Ammon's horn (tissue), 1 donor: Measurements from ENCODE around the gene SEMA6A.

Source experiments
- DNase-seq: peaks from one replicate; pipeline ENCODE4 v3.0.0-alpha.2; 2016; ENCODE audit warnings: low spot score

SEMA6A gene

GRCh38 chr5:116575326-116576052, 866 bp upstream of the SEMA6A start:
- peak; percentile 32 for DNase-seq

GRCh38 chr5:116573702-116574366, 789 bp downstream of the SEMA6A start:
- DNase-seq: peak; percentile 35

- DNase-seq: peak; percentile 24
These were observed 1.3 kb downstream of the SEMA6A start for GRCh38 chr5:116573279-116573701.

GRCh38 chr5:116572350-116573278, 2.0 kb downstream of the SEMA6A start:
- peak; percentile 64 for DNase-seq

GRCh38 chr5:116571568-116572349, 2.9 kb downstream of the SEMA6A start:
- no peak for DNase-seq

GRCh38 chr5:116569999-116570398, 4.6 kb downstream of the SEMA6A start:
- no peak for DNase-seq

DNA sequence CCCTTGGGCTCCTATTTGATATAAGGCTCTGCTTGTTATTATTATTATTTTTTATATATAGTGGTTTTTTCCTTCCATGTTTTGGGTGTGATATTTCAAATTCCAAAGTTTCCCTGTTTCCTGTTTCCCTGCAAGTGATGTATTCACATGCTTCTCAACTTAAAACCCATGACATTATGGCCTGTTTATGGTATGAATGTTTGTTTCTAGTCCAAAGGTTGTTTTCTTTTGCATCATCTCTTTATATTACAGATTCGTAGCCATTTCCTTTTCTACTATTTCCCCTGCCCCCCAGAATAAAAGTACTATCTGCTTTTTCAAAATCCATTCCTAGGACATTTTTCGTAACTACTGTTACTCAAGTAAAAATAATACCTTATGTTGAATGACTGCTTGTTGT, 7.5 kb downstream of the SEMA6A start:
- DNase-seq: no peak

DNA sequence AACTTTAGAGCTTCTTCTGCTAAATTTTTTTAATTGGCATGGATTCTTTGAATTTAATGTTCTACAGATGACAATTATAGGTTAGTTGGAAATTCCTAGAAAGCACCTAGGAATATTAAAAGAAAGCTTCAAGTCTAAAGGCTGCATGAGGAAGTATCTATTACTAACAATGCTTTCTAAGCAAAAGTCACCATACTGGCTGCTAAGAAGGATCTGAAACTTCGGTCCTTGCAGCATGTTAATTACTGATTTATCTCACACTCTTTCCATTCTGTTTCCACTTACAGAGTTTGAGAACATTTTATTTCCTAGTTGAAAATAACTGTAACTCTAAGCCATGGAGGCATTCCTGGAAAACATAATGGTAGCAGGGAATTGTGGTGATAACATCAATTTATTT, 8.4 kb downstream of the SEMA6A start:
- no peak for DNase-seq

- no peak for DNase-seq
These were observed 9.7 kb downstream of the SEMA6A start for GRCh38 chr5:116564756-116565490.

- no peak for DNase-seq
These were observed 10.3 kb downstream of the SEMA6A start for GRCh38 chr5:116564312-116564711.

DNA sequence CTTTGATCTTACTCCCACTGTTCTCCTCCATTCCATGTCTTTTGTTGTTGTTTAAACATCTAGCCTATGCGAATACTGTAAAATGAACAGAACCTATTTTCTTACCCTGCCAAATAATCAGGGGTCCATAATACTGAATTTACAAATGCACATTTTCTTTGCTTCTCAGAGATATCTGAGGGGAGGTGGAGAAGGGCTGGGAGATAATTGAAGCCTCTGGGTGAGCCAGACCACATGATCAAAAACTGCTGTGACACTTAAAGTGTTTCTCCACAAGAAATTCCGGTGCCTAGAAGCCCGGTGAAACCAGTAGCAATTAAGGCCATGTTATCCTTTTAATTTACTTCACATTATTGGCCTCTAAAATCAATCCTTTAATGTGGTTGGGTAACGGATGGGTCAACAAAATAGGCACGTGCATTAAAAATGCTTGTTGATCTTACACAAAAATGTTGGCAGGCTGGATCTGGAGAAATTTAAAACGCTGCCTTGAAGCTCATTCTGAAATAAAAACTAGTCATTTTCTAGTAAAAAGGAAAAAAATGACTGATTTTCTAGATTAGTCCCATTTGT, 10.8 kb downstream of the SEMA6A start:
- DNase-seq: no peak

GRCh38 chr5:116562669-116563068, 12.0 kb downstream of the SEMA6A start:
- DNase-seq: no peak

GRCh38 chr5:116561658-116562057, 13.0 kb downstream of the SEMA6A start:
- no peak for DNase-seq

GRCh38 chr5:116559673-116560164, 14.9 kb downstream of the SEMA6A start:
- DNase-seq: no peak

DNA sequence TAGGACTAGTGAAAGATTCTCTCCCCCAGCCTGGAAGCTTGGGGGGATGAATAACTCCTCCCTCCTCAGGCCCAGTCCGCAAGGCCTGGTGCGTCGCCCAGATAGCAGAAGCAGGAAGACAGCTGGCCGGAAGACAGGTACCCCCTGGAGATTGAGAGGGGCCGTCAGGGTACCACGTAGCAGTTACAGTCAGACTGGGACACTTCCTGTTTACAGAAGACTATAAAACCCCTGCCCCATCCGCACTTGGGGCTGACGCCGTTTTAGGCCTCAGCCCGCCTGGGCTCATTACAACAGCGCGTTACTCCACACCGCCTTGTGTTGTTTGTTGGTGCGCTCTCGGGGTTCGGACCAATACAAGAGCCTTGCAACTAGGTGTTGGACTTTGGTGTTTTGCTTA, 15.4 kb downstream of the SEMA6A start:
- peak; percentile 36 for DNase-seq

- DNase-seq: peak; percentile 60
These were observed 16.9 kb downstream of the SEMA6A start for GRCh38 chr5:116557669-116558271.

- peak; percentile 61 for DNase-seq
These were observed 19.9 kb downstream of the SEMA6A start for GRCh38 chr5:116554764-116555163.

GRCh38 chr5:116553366-116553765, 21.3 kb downstream of the SEMA6A start:
- peak; percentile 91 for DNase-seq

DNA sequence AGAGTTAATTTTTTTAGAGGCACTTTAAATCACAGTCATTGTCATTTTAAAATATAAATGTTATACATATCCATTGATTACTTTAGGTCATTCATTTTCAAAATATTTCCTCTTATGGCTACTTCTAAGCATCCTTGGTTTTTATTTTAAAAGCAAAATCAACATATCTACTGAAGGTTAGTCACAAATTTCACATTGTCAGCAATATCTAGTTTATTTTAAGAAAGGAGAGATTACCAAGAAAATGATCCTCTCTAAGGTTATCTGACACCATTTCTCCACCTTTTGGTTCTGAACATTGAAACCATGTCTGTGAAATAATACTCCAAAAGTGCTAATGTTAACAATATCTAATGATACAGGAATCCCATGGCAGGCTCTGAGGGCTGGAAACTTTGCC, 24.5 kb downstream of the SEMA6A start:
- DNase-seq: no peak

DNA sequence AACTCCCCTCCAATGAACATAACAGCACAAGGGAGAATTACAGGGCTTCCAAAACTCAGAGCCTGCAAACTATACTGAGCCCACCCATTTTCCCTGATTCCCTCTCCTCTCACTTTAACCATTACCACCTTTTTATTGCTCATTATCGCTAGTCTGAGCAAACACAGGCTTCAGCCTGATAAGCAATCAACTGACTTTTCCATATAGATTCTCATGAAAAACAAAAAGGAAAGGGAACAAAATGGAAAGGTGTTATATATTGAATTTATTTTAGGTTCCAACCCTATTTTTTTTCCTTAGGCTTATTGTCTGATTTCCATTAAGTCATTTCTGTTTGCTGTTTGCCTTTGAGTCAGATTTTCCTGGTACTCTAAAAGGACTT, 27.9 kb downstream of the SEMA6A start:
- DNase-seq: no peak
